K562 (cell line): ENCODE measurements around the gene TRIM38. TPM values are rescaled to one million over a fixed set of nuclear protein-coding genes. Genes with fewer than 3 reads are reported as not detected.

Source experiments
- BHLHE40 ChIP-seq: IDR thresholded peaks from 2 replicates; pipeline ENCODE4 v1.6.1; 2011; ENCODE audit warnings: low read length, improper control_type of control experiment
- ETV5 ChIP-seq: sonication (generic); formaldehyde crosslinking; IDR thresholded peaks from 2 replicates; pipeline ENCODE4 v1.4.0; 2020; ENCODE audit warnings: low read depth, mild to moderate bottlenecking, missing genetic modification reagents
- LARP7 ChIP-seq: fragments of 450-650 bp; IDR thresholded peaks from 2 replicates; pipeline ENCODE4 v1.6.1; 2016
- NR3C1 ChIP-seq: sonication (generic); formaldehyde crosslinking; IDR thresholded peaks from 2 replicates; pipeline ENCODE4 v1.8.1; 2022; ENCODE audit warnings: missing genetic modification reagents
- PCBP2 ChIP-seq: fragments of 200-400 bp; formaldehyde crosslinking; IDR thresholded peaks from 2 replicates; pipeline ENCODE4 v1.6.1; 2018; ENCODE audit warnings: low read length, low read depth, mild to moderate bottlenecking, moderate library complexity; ENCODE audit not compliant: poor library complexity, severe bottlenecking
- YY1 ChIP-seq, 3 experiments: IDR thresholded peaks; 2 replicates each; pipeline ENCODE4 v1.6.1; 2011; ENCODE audit warnings: low read length in 2 of 3, mild to moderate bottlenecking in 2 of 3, moderate library complexity in 2 of 3, borderline replicate concordance in 1 of 3, control low read depth in 1 of 3, low read depth in 1 of 3; ENCODE audit not compliant: insufficient read depth in 3 of 3, insufficient replicate concordance in 2 of 3, control insufficient read depth in 1 of 3, insufficient read length in 1 of 3; ENCODE audit errors: extremely low read depth in 1 of 3
- ZNF217 ChIP-seq: sonication (generic); formaldehyde crosslinking; IDR thresholded peaks from 2 replicates; pipeline ENCODE4 v1.8.0; 2022; ENCODE audit warnings: mild to moderate bottlenecking, missing genetic modification reagents
- polyA plus RNA-seq, 8 experiments: library from polyadenylated mRNA; depleted of rRNA in 4 of 8; stranded (reverse) in 5 of 8; unstranded in 3 of 8; fragments of >200 nt; fragmentation: Nextera tagmentation in 2 of 8; fragmentation: Illumina TruSeq in 1 of 8; extraction: Ambion mirVana in 2 of 8; extraction: Trizol in 1 of 8; gene quantifications; 2 replicates each; pipeline versions ENCODE4 v1.2.1 to v1.2.3, GENCODE V29; 2011 to 2014; ENCODE audit warnings: inconsistent platforms in 1 of 8, missing spikeins in 1 of 8
- total RNA-seq, 7 experiments: library from RNA; depleted of rRNA in 6 of 7; stranded (reverse); fragments of >200 nt in 6 of 7; fragmentation: Illumina TruSeq in 2 of 7; extraction: Trizol in 2 of 7; gene quantifications; 2 replicates each; pipeline versions ENCODE4 v1.2.1 to v1.2.3, GENCODE V29; 2011 to 2021; ENCODE audit warnings: low replicate concordance in 1 of 7
- TF ChIP-seq, protein P1 (sequence below): fragments of 250-450 bp; sonication (Bioruptor Pico); IDR thresholded peaks from 2 replicates; pipeline ENCODE4 v1.8.0; 2021; ENCODE audit warnings: moderate library complexity, mild to moderate bottlenecking, inconsistent platforms
- TF ChIP-seq, protein P2 (sequence below): fragments of 250-450 bp; sonication (Bioruptor Pico); IDR thresholded peaks from 2 replicates; pipeline ENCODE4 v1.4.0; 2020
- TF ChIP-seq, protein P3 (sequence below): sonication (generic); formaldehyde crosslinking; IDR thresholded peaks from 2 replicates; pipeline ENCODE4 v1.8.0; 2022; ENCODE audit warnings: missing genetic modification reagents, mild to moderate bottlenecking, borderline replicate concordance
- TF ChIP-seq, protein P4 (sequence below): sonication (generic); formaldehyde crosslinking; IDR thresholded peaks from 2 replicates; pipeline ENCODE4 v1.8.0; 2022; ENCODE audit warnings: mild to moderate bottlenecking, missing genetic modification reagents, borderline replicate concordance

The TRIM38 gene
- total and polyA plus RNA-seq, 9 of the 15 experiments (the other 6 are each of a cell fraction or from before 2014, with no cell fraction given): 1.7 to 6.7 (median 6.3) TPM

DNA sequence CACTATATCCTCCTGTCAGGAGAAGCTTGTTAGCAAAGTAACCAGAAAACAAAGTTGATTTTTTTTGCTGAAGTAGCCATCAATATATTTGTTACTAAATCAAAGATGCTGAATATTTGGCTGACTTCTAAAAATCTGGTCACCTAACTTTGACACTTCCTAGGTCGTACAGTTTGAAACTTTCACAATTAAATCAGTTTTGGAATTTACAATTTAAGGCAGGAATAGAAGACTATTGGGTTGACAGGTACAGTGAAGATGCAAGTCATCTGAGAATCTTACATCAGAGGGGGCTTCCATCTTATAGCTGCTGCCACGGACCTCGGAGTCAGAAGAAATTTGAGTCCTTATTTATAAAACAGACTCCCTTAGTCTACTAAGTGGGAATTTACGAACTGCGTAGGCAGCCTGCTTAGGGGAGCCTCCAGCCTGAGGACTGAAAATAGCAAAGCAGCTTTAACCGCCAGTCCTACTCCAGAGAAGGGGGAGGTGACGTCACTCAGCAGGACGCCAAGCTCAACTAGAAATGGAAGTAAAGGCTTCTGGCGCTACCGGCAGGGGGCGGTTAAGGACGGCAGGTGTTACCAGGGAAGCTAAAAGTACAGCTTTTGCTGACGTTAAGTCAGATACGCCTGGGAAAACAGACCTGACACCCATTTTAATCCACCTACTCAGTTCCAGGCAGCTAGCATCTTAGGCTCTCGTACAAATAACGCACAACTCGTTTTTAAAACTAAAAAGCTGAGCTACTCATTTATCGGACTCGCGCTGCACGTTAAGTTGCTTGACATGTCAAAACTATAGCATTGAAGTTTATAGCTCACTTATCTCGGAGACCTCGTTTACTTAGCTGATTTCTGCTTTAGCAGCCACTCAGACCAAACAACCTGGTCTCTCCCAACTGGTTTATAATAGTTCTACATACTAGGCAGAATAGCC, 63.6 kb downstream of the TRIM38 start (continued):
- TF ChIP-seq, protein P1, sequence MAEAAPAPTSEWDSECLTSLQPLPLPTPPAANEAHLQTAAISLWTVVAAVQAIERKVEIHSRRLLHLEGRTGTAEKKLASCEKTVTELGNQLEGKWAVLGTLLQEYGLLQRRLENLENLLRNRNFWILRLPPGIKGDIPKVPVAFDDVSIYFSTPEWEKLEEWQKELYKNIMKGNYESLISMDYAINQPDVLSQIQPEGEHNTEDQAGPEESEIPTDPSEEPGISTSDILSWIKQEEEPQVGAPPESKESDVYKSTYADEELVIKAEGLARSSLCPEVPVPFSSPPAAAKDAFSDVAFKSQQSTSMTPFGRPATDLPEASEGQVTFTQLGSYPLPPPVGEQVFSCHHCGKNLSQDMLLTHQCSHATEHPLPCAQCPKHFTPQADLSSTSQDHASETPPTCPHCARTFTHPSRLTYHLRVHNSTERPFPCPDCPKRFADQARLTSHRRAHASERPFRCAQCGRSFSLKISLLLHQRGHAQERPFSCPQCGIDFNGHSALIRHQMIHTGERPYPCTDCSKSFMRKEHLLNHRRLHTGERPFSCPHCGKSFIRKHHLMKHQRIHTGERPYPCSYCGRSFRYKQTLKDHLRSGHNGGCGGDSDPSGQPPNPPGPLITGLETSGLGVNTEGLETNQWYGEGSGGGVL (CRISPR knock-in tag): no peak
- TF ChIP-seq, protein P2, sequence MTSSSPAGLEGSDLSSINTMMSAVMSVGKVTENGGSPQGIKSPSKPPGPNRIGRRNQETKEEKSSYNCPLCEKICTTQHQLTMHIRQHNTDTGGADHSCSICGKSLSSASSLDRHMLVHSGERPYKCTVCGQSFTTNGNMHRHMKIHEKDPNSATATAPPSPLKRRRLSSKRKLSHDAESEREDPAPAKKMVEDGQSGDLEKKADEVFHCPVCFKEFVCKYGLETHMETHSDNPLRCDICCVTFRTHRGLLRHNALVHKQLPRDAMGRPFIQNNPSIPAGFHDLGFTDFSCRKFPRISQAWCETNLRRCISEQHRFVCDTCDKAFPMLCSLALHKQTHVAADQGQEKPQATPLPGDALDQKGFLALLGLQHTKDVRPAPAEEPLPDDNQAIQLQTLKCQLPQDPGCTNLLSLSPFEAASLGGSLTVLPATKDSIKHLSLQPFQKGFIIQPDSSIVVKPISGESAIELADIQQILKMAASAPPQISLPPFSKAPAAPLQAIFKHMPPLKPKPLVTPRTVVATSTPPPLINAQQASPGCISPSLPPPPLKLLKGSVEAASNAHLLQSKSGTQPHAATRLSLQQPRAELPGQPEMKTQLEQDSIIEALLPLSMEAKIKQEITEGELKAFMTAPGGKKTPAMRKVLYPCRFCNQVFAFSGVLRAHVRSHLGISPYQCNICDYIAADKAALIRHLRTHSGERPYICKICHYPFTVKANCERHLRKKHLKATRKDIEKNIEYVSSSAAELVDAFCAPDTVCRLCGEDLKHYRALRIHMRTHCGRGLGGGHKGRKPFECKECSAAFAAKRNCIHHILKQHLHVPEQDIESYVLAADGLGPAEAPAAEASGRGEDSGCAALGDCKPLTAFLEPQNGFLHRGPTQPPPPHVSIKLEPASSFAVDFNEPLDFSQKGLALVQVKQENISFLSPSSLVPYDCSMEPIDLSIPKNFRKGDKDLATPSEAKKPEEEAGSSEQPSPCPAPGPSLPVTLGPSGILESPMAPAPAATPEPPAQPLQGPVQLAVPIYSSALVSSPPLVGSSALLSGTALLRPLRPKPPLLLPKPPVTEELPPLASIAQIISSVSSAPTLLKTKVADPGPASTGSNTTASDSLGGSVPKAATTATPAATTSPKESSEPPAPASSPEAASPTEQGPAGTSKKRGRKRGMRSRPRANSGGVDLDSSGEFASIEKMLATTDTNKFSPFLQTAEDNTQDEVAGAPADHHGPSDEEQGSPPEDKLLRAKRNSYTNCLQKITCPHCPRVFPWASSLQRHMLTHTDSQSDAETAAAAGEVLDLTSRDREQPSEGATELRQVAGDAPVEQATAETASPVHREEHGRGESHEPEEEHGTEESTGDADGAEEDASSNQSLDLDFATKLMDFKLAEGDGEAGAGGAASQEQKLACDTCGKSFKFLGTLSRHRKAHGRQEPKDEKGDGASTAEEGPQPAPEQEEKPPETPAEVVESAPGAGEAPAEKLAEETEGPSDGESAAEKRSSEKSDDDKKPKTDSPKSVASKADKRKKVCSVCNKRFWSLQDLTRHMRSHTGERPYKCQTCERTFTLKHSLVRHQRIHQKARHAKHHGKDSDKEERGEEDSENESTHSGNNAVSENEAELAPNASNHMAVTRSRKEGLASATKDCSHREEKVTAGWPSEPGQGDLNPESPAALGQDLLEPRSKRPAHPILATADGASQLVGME (CRISPR knock-in tag): no peak
- TF ChIP-seq YY1 (IDR thresholded peaks at IDR 0.05; ENCODE audit: borderline replicate concordance in 1 of 3, control insufficient read depth in 1 of 3, extremely low read depth in 1 of 3, insufficient read depth in 3 of 3, insufficient read length in 1 of 3, insufficient replicate concordance in 2 of 3, low read depth in 1 of 3, low read length in 2 of 3) (peak in 2 of 3 experiments; percentile 68 to 84), BHLHE40 (peak; percentile 72), NR3C1 (CRISPR knock-in tag) (no peak), LARP7 (0 out of 2 replicates have a peak, but pooled peaks have one; percentile 78), PCBP2 (no peak), ZNF217 (CRISPR knock-in tag) (0 out of 2 replicates have a peak, but pooled peaks have one; percentile 72), ETV5 (CRISPR knock-in tag) (no peak)
- TF ChIP-seq, protein P3, sequence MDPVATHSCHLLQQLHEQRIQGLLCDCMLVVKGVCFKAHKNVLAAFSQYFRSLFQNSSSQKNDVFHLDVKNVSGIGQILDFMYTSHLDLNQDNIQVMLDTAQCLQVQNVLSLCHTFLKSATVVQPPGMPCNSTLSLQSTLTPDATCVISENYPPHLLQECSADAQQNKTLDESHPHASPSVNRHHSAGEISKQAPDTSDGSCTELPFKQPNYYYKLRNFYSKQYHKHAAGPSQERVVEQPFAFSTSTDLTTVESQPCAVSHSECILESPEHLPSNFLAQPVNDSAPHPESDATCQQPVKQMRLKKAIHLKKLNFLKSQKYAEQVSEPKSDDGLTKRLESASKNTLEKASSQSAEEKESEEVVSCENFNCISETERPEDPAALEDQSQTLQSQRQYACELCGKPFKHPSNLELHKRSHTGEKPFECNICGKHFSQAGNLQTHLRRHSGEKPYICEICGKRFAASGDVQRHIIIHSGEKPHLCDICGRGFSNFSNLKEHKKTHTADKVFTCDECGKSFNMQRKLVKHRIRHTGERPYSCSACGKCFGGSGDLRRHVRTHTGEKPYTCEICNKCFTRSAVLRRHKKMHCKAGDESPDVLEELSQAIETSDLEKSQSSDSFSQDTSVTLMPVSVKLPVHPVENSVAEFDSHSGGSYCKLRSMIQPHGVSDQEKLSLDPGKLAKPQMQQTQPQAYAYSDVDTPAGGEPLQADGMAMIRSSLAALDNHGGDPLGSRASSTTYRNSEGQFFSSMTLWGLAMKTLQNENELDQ: no peak
- TF ChIP-seq, protein P4, sequence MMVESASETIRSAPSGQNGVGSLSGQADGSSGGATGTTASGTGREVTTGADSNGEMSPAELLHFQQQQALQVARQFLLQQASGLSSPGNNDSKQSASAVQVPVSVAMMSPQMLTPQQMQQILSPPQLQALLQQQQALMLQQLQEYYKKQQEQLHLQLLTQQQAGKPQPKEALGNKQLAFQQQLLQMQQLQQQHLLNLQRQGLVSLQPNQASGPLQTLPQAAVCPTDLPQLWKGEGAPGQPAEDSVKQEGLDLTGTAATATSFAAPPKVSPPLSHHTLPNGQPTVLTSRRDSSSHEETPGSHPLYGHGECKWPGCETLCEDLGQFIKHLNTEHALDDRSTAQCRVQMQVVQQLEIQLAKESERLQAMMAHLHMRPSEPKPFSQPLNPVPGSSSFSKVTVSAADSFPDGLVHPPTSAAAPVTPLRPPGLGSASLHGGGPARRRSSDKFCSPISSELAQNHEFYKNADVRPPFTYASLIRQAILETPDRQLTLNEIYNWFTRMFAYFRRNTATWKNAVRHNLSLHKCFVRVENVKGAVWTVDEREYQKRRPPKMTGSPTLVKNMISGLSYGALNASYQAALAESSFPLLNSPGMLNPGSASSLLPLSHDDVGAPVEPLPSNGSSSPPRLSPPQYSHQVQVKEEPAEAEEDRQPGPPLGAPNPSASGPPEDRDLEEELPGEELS (CRISPR knock-in tag): peak; percentile 41; the same call in 1 of the 2 replicates
